Lung (tissue), 12 donors: ENCODE data around the gene SNCA. TPM values are rescaled to one million over a fixed set of nuclear protein-coding genes. Genes with fewer than 3 reads are reported as not detected.

Source experiments
- ATAC-seq: fragments of 200-7000 bp; cut with Tn5 transposase; one replicate; pipeline ENCODE4 v1.9.1; 2020; ENCODE audit warnings: moderate number of reproducible peaks; ENCODE audit not compliant: insufficient read depth, low FRiP score
- DNase-seq, 3 donors: peaks; one replicate each; pipeline ENCODE4 v3.0.0-alpha.2; 2013 to 2017
- H3K27ac ChIP-seq, 2 donors: one replicate each; pipeline ENCODE4 v1.5.1; 2013; ENCODE audit warnings: mild to moderate bottlenecking in 2 of 2, moderate library complexity in 2 of 2, control low read depth in 1 of 2, inconsistent platforms in 1 of 2, low read depth in 1 of 2, low read length in 1 of 2
- H3K27me3 ChIP-seq, 3 donors: one replicate each; pipeline ENCODE4 v1.5.1; 2013; ENCODE audit warnings: low read length in 2 of 3; ENCODE audit not compliant: control insufficient read depth in 3 of 3, insufficient read depth in 3 of 3
- H3K36me3 ChIP-seq, 4 donors: one replicate each; pipeline ENCODE4 v1.5.1; 2013; ENCODE audit warnings: low read length in 4 of 4, mild to moderate bottlenecking in 1 of 4, moderate library complexity in 1 of 4; ENCODE audit not compliant: control insufficient read depth in 4 of 4, insufficient read depth in 4 of 4
- H3K4me1 ChIP-seq, 5 donors: one replicate each; pipeline ENCODE4 v1.5.1; 2013; ENCODE audit warnings: low read length in 5 of 5, mild to moderate bottlenecking in 2 of 5, moderate library complexity in 1 of 5; ENCODE audit not compliant: control insufficient read depth in 5 of 5, insufficient read depth in 5 of 5
- H3K4me3 ChIP-seq: one replicate; pipeline ENCODE4 v1.5.1; 2013; ENCODE audit warnings: mild to moderate bottlenecking, control low read depth, moderate library complexity
- H3K9ac ChIP-seq, 2 donors: one replicate each; pipeline ENCODE4 v1.5.1; 2013; ENCODE audit warnings: low read length in 2 of 2, control low read depth in 1 of 2; ENCODE audit not compliant: insufficient read depth in 1 of 2
- H3K9me3 ChIP-seq, 4 donors: one replicate each; pipeline ENCODE4 v1.5.1; 2013; ENCODE audit warnings: low read length in 3 of 4, mild to moderate bottlenecking in 1 of 4, moderate library complexity in 1 of 4; ENCODE audit not compliant: control insufficient read depth in 4 of 4, insufficient read depth in 3 of 4
- CTCF ChIP-seq: IDR thresholded peaks from 2 replicates; pipeline ENCODE4 v1.5.1; 2012; ENCODE audit warnings: mild to moderate bottlenecking; ENCODE audit errors: control extremely low read depth, extremely low read depth
- WGBS, 2 donors: extraction: QIAGEN DNeasy Blood & Tissue Kit; methylation state at CpG; one replicate each; pipeline ENCODE4 v1.1.7; 2013; 5-methylcytosine and 5-hydroxymethylcytosine counted together
- polyA plus RNA-seq, 2 donors: library from polyadenylated mRNA; stranded (reverse); fragments of 200-250 nt; gene quantifications; one replicate each; pipeline ENCODE4 v1.2.1, GENCODE V29; 2013
- total RNA-seq, 2 donors: library from RNA; depleted of rRNA in 1 of 2; stranded (reverse); fragments of >200 nt in 1 of 2; gene quantifications; one replicate each; pipeline ENCODE4 v1.2.1, GENCODE V29; 2014 to 2021
- donor health status: control.
- donor health status: control.
- donor health status: Bipolar disorder and iron deficiency.
- donor health status: healthy.
- donor health status: DM: yes; HTN: yes; CAD: no.

Gene SNCA
- total and polyA plus RNA-seq, 4 donors: 7.1 to 60.4 (median 12.3) TPM

- Histone ChIP-seq H3K27ac (no peak overlapping the region), H3K27me3 (no peaks in the 10 kb centered on the region), H3K36me3 (no peaks in the 10 kb centered on the region), H3K9ac (no peak overlapping the region), H3K9me3 (no peaks in the 10 kb centered on the region), H3K4me3 (no peak overlapping the region), H3K4me1 (peaks cover 0 to 19% (median 0%) of the 10 kb centered on the region in 5 donors)
- WGBS, 2 donors: 93 to 99% methylated on average over 1 of the region's 1 CpG
- TF ChIP-seq CTCF: no peak
- DNase-seq (no peak), ATAC-seq (no peak)
Observed at GRCh38 chr4:89803036-89803435, 33.9 kb downstream of the SNCA start.

DNA sequence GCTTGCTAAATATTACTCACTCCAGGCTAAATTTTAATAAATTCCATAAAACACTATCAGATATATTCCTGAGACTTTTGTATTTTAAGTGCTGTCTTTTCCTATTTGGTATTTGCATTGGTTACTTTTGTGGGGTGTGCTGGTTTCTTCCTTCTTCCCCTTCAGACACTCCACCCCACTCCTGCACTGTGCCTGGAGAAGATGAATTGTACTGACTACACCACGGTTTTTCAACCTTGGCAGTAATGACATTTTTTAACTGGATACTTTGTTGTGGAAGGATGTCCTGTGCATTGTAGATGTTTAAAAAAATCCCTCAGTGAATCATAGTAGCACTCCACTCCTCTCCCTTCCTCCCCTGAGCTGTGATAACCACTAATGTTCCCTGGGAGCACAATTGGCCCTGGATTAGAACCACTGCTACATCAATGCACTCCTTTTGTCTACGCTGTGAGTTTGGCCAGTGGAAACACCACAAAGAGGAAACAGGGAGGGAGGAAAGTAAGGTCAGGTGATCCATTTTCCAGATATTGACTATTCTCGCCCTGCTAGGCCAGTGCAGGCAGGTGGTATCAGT, 36.3 kb downstream of the SNCA start:
- WGBS, 2 donors: 71 to 76% methylated on average over 3 of the region's 3 CpGs

GRCh38 chr4:89800012-89800516, 36.9 kb downstream of the SNCA start:
- Histone ChIP-seq H3K27me3 (no peaks in the 10 kb centered on the region), H3K4me3 (no peak overlapping the region), H3K36me3 (no peaks in the 10 kb centered on the region), H3K9me3 (peaks cover 0 to 2% (median 0%) of the 10 kb centered on the region in 4 donors), H3K4me1 (peaks cover 0 to 11% (median 0%) of the 10 kb centered on the region in 5 donors), H3K9ac (no peak overlapping the region), H3K27ac (no peak overlapping the region)
- no peak for ATAC-seq
- no peak for TF ChIP-seq CTCF
- DNase-seq: no peak
- WGBS, 2 donors: 92 to 95% methylated on average over 3 of the region's 3 CpGs

More for the DNA sequence above, 36.3 kb downstream of the SNCA start:
- Histone ChIP-seq H3K27me3 (no peaks in the 10 kb centered on the region), H3K27ac (no peak overlapping the region), H3K4me3 (no peak overlapping the region), H3K36me3 (no peaks in the 10 kb centered on the region), H3K9me3 (peaks cover 0 to 2% (median 0%) of the 10 kb centered on the region in 4 donors), H3K4me1 (peaks cover 0 to 17% (median 0%) of the 10 kb centered on the region in 5 donors), H3K9ac (no peak overlapping the region)
- DNase-seq: no peak
- ATAC-seq: no peak
- no peak for TF ChIP-seq CTCF

- peaks cover 0 to 2% (median 0%) of the 10 kb centered on the region in 4 donors for H3K9me3 ChIP-seq
- TF ChIP-seq CTCF: no peak
- no peak for DNase-seq
- no peak overlapping the region for H3K27ac ChIP-seq
- no peak for ATAC-seq
- H3K36me3 ChIP-seq: no peaks in the 10 kb centered on the region
- no peak overlapping the region for H3K4me3 ChIP-seq
- no peak overlapping the region for H3K9ac ChIP-seq
- peaks cover 0 to 3% (median 0%) of the 10 kb centered on the region in 5 donors for H3K4me1 ChIP-seq
- H3K27me3 ChIP-seq: no peaks in the 10 kb centered on the region
Observed at GRCh38 chr4:89799071-89799470, 37.9 kb downstream of the SNCA start.
